ENCODE measurements around the gene SHISA8.

- TF ChIP-seq FOXM1 (IDR thresholded peaks at IDR 0.05; ENCODE audit: borderline replicate concordance), result no peak
- no peak for TF ChIP-seq SUZ12 (IDR thresholded peaks at IDR 0.05)
- no peak for TF ChIP-seq BHLHE40 (IDR thresholded peaks at IDR 0.05; ENCODE audit: borderline replicate concordance)
- TF ChIP-seq FOXA1 (IDR thresholded peaks at IDR 0.05), result no peak
- TF ChIP-seq TARDBP (IDR thresholded peaks at IDR 0.05), result no peak
- TF ChIP-seq SP1 (IDR thresholded peaks at IDR 0.05), result no peak
- TF ChIP-seq ARNT (IDR thresholded peaks at IDR 0.05), result no peak
- no peak for TF ChIP-seq CTBP1 (IDR thresholded peaks at IDR 0.05; ENCODE audit: borderline replicate concordance)
- TF ChIP-seq L3MBTL2 (conservative IDR thresholded peaks at IDR 0.05), result no peak
- no peak for TF ChIP-seq HDGF (IDR thresholded peaks at IDR 0.05; ENCODE audit: borderline replicate concordance)
- no peak for TF ChIP-seq FOXK2 (IDR thresholded peaks at IDR 0.05)
- no peak for TF ChIP-seq ZNF384 (IDR thresholded peaks at IDR 0.05)
- TF ChIP-seq NFRKB (IDR thresholded peaks at IDR 0.05), result no peak
- no peak for TF ChIP-seq PKNOX1 (IDR thresholded peaks at IDR 0.05)
These were observed 16.2 kb downstream of the SHISA8 start for GRCh38 chr22:41898645-41899044.

Data from HEK293T (cell line).